Femur (tissue), 1 donor: ENCODE measurements around the gene PREB.

Source experiments
- DNase-seq: peaks from one replicate; pipeline ENCODE4 v3.0.0-alpha.2; 2017

Gene PREB

DNA sequence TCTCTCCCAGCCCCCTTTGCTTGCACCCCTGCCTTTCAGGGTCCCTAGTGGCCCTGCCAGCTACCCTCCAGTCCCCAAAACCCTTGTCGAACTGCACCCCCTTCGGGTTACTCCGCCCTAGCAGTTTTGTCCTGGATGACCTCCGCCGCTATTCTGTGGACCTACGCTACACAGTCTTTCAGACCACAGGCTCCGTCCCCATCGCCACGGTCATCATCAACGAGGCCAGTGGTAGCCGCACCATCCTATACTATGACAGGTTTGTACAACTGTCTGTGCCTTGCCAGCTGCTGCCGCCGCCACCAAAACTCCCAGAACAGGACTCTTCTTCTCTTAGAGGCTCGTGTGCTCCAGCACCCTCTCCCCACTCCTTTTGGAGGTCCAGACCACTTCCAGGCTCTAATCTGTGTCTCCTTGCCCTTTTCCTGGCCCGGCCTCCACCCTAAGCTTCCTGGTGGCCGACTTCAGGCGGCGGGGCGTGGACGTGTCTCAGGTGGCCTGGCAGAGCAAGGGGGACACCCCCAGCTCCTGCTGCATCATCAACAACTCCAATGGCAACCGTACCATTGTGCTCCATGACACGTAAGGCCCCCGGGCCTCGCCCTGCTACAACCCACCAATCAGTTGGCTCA, 40.0 kb downstream of the PREB start:
- no peak for DNase-seq

- DNase-seq = no peak
Observed at GRCh38 chr2:27093430-27094352, 40.7 kb downstream of the PREB start.

DNA sequence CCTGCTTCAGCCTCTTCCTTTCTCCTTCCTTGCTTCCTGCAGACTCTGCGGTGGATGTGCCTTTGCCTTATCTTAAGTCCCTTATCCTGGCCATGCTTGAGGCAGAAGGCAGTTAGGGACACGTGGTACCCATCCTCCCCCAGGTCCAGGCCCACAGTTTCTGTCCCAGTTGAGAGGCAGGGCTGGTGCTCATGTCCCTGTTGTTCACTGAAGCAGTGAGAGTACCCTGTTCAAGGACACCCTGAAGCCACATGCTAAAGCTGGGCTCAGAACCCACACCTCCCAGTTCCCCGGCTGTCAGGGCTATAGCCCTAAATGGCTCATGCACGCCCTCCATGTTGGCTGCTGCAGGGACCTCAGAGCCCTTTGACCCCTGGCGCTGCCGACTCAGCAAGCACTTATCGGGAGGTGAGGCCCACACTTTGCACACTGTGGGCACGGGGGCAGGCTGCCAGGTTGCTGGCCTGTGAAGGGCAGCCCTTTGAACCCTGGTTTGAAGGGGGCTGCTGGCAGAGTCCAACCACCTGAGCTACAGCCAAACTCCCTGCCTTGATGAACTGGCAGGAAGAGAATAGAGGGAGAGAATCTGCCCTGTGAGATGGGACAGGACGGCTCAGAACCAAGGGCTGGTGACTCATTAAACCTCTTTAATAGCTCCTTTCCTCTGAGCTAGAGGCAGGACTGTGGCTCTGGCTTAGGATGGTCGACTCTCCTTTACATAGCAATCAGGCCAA, 41.6 kb downstream of the PREB start:
- no peak for DNase-seq

DNA sequence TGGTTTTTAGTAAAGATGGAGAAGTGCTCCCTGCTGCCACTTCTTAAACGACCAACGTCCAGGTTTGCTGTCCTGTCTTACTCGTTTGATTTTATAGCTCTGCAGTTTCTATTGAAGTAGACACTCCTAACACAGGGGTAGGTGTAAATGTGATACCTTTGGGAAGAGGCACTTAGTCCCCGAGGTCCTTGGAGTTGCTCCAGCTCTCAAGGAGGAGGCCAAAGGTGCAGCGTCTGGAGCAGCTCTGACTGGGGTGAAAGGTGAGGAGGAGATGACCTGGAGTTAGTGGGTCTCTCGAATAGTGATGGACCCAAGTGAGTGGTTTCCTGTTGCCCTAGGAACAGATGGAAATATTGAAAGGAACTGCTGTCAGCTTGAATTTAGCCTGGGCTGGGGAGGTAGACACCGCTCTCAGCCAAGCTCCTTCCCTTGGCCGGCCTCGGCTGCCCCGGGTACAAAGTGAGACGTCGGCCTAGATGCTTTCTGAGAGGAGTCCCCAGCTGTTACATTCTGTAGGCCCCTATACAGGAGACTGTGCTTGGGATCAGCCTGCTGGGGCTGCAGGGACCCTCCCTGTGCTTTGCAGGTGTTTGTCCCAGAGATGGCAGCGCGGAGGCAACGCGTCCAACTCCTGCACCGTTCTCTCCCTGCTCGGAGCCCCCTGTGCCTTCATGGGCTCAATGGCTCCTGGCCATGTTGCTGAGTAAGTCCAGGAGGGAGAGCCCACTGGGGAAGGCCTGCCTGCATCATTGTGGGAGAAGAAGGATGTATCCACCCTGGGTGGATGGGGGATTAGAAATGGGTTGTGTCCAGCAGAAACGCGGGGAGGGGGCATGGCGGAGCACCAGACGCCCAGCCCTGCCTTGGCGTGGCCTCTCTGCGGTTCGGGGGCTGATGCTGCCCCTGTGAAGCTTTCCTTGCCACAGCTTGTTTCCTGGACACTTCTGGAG, 42.4 kb downstream of the PREB start:
- no peak for DNase-seq

DNA sequence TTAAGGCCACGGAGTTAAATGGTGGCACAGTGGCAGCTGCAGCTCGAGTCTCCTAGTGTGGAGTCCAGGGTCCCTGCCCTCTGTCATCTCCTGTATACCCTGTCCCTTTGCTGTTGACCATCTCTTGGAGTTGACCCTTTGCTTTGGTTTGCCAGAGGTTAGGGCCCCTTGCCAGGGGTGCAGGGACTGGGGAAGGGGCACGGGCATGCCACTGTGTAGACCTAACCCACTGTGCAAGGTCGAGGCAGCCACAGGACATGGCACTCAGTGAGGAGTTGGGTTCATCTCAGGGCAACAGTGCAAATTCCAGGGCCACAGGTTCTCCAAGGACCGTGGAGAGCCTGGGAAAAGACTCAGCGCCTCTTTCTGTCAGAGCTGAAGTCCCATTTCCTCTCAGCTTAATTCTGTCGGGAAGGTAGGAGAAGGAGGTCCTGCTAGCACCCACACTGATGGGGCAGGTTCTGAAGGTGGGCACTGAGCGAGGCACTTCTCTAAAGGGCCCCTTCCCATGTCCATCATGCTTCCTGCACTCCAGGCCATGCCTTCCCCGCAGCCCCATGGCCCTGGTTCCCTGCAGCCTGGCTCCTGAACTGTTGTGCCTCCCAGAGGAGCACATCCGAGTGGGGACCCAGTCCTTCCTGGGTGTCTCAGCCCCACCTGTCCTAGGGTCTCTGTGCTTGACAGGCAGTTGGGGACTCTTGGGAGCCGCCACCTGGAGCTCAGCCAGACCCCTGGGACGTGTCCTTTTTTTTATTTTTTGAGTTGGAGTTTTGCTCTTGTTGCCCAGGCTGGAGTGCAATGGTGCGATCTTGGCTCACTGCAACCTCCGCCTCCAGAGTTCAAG, 45.1 kb downstream of the PREB start:
- no peak for DNase-seq

DNA sequence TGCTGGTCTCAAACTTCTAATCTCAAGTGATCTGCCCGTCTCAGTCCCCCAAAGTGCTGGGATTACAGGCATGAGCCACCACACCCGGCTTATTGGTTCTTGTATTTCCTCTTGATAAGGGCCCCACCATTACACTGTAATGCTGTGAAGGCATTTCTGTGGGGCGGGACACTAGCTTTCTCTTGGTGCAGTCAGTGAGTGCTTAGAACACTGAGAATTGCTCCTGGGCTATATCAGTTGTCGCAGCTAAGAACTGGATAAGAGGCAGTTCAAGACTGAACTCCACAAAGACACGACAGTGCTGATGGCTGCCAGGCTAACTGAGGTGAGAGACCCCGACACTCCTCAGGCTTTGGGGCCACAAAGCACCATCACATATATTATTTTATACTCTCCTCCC, 45.8 kb downstream of the PREB start:
- no peak for DNase-seq

DNA sequence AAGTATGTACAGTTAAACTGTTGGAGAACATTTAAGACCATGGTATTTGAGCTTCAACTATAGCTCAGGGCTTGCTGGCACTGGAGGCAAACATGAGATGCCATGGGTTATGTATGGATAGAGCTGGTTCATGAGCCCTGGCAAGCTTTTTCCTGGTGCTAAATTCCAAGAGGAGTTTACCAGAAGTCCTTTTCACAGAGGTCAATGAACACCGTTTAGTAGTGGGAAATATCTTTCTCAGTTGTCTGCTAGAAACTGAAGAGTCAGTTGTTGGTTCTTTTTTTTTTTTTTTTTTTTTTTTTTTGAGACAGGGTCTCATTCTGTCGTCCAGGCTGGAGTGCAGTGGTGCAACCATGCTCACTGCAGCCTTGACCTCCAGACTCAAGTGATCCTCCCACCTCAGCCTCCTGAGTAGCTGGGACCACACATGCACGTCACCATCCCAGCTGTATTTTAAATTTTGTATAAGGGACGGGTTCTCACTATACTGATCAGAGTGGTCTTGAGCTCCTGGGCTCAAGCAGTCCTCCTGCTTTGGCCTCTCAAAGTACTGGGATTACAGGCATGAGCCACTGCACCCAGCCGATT, 46.5 kb downstream of the PREB start:
- DNase-seq = no peak

DNA sequence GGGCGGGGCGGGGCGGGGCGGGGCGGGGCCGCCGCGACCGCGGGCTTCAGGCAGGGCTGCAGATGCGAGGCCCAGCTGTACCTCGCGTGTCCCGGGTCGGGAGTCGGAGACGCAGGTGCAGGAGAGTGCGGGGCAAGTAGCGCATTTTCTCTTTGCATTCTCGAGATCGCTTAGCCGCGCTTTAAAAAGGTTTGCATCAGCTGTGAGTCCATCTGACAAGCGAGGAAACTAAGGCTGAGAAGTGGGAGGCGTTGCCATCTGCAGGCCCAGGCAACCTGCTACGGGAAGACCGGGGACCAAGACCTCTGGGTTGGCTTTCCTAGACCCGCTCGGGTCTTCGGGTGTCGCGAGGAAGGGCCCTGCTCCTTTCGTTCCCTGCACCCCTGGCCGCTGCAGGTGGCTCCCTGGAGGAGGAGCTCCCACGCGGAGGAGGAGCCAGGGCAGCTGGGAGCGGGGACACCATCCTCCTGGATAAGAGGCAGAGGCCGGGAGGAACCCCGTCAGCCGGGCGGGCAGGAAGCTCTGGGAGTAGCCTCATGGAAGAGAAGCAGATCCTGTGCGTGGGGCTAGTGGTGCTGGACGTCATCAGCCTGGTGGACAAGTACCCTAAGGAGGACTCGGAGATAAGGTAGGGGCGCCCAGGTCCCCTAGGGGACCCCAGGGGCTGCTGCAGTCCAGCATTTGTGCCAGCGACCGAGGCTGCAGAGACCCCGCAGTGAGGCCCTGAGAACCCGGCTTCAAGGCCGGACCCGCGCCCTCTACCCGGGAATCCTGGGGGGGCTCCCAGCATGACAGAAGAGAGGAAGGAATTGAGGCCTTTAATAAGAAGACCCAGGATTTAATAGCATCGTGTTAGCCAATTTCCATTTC, 47.5 kb downstream of the PREB start, which contains the start of gene KHK:
Gene KHK (plus strand): TSS at position 49 of the 870 bp plus-strand sequence. CDS start 488 bp downstream, at position 537.
- DNase-seq = peak; percentile 63

GRCh38 chr2:27086090-27086723, 48.2 kb downstream of the PREB start:
- peak; percentile 97 for DNase-seq

- peak; percentile 78 for DNase-seq
Observed at GRCh38 chr2:27085673-27086089, 48.8 kb downstream of the PREB start.

- DNase-seq = no peak
Observed at GRCh38 chr2:27085062-27085672, 49.3 kb downstream of the PREB start.

- DNase-seq = no peak
Observed at GRCh38 chr2:27084297-27085061, 50.0 kb downstream of the PREB start.

- peak; percentile 20 for DNase-seq
Observed at GRCh38 chr2:27083410-27084296, 50.8 kb downstream of the PREB start.

DNA sequence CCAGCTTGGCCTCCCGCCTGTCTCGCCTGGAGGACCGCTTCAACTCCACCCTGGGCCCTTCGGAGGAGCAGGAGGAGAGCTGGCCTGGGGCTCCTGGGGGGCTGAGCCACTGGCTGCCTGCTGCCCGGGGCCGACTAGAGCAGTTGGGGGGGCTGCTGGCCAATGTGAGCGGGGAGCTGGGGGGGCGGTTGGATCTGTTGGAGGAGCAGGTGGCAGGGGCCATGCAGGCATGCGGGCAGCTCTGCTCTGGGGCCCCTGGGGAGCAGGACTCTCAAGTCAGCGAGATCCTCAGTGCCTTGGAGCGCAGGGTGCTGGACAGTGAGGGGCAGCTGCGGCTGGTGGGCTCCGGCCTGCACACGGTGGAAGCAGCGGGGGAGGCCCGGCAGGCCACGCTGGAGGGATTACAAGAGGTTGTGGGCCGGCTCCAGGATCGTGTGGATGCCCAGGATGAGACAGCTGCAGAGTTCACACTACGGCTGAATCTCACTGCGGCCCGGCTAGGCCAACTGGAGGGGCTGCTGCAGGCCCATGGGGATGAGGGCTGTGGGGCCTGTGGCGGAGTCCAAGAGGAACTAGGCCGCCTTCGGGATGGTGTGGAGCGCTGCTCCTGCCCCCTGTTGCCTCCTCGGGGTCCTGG, 51.5 kb downstream of the PREB start:
- DNase-seq = peak; percentile 55

- DNase-seq = peak; percentile 20
Observed at GRCh38 chr2:27081984-27082772, 52.3 kb downstream of the PREB start.
